Right kidney (tissue), 1 donor: ENCODE data around the gene HOXA9.

Experiments used
- DNase-seq: peaks from one replicate; pipeline ENCODE4 v3.0.0-alpha.2; 2016

HOXA9 gene

GRCh38 chr7:27143023-27143949, 22.1 kb downstream of the HOXA9 start, which contains the start of gene HOXA5:
HOXA5 (minus strand) TSS chr7:27143681; CDS start chr7:27143607, 74 bp downstream.
- peak; percentile 90 for DNase-seq

GRCh38 chr7:27142580-27143022, 22.7 kb downstream of the HOXA9 start:
- DNase-seq: peak; percentile 81

- peak; percentile 83 for DNase-seq
These were observed 23.3 kb downstream of the HOXA9 start for GRCh38 chr7:27141923-27142579.

- DNase-seq: no peak
These were observed 24.0 kb downstream of the HOXA9 start for GRCh38 chr7:27141137-27141922.

- no peak for DNase-seq
These were observed 25.0 kb downstream of the HOXA9 start for GRCh38 chr7:27140126-27140857.

- peak; percentile 88 for DNase-seq
These were observed 25.8 kb downstream of the HOXA9 start for GRCh38 chr7:27139334-27140125.

- DNase-seq: no peak
These were observed 26.4 kb downstream of the HOXA9 start for GRCh38 chr7:27138985-27139333.

GRCh38 chr7:27138472-27138871, 26.9 kb downstream of the HOXA9 start:
- no peak for DNase-seq

- no peak for DNase-seq
These were observed 27.6 kb downstream of the HOXA9 start for GRCh38 chr7:27137640-27138315.

- DNase-seq: no peak
These were observed 30.9 kb downstream of the HOXA9 start for GRCh38 chr7:27134392-27134791.

- no peak for DNase-seq
These were observed 31.7 kb downstream of the HOXA9 start for GRCh38 chr7:27133409-27134231.

- DNase-seq: no peak
These were observed 32.4 kb downstream of the HOXA9 start for GRCh38 chr7:27132978-27133377.

GRCh38 chr7:27132214-27132613, 33.1 kb downstream of the HOXA9 start:
- no peak for DNase-seq

GRCh38 chr7:27131390-27131819, 33.9 kb downstream of the HOXA9 start:
- DNase-seq: no peak

- DNase-seq: peak; percentile 92
These were observed 34.6 kb downstream of the HOXA9 start, which contains the start of gene HOXA4 for GRCh38 chr7:27130540-27131389. HOXA4 (minus strand) TSS chr7:27130757; CDS start chr7:27130733, 24 bp downstream.

- no peak for DNase-seq
These were observed 35.4 kb downstream of the HOXA9 start for GRCh38 chr7:27129729-27130539.
